Neural progenitor cell (in vitro differentiated cells): ENCODE data around the gene TEF.

Experiments
- CTCF ChIP-seq: fragments of 200-600 bp; sonication (generic); IDR thresholded peaks from 2 replicates; pipeline ENCODE4 v1.5.1; 2017; ENCODE audit warnings: antibody characterized with exemption, mild to moderate bottlenecking
- EZH2 ChIP-seq: fragments of 200-600 bp; sonication (generic); IDR thresholded peaks from 2 replicates; pipeline ENCODE4 v1.6.1; 2017; ENCODE audit warnings: antibody characterized with exemption, mild to moderate bottlenecking, moderate library complexity

- TF ChIP-seq CTCF (no peak), EZH2 (no peak)
Measured at GRCh38 chr22:41333806-41334205, 47.9 kb upstream of the TEF start.
